Measurements from ENCODE around the gene RUNX1. TPM values are rescaled to one million over a fixed set of nuclear protein-coding genes. Genes with fewer than 3 reads are reported as not detected.

RUNX1 gene
- total and polyA plus RNA-seq, 2 donors (not counting 3 experiments of a cell fraction or from before 2014, with no cell fraction given), result 4.6 to 17.9 TPM

DNA sequence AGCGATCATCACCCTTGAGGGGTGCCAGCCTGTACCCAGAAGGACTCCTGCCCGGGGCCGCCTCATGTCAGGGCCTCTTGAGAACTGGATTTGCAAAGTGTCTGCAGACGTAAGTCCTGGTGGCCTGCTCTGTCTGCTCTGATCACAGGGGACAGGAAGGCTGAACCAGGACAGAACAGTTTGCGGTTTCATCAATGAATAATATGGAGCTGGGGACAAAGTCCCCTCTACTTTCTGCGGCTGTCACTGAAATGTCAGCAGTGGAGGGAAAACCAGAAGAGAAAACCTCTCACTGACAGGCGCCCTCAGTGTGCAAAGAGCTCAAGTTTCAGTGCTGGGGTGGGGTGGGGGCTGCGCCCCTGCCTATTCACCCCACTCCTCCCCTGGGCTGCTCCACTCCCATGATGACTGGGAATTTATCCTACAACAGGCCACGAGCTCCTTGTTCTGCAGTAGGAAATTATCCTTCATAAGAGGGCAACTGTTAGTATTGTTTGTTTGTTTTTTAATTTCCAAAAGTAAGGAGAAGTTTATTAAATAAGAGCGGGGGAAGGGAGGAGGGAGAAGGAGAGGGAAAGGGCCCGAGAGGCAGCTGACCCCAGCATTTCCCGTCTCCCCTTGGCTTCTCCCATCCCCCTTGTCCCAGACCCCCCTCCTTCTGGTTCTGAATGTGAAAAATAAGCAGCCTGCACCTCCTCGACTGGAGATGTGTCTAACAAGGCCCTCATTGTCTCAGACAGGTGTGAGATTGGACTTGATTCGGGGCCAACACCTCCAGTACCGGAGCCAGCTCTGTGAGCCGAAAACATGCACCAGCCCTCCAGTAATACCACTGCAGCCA lies 231.1 kb downstream of the RUNX1 start:
- Histone ChIP-seq H3K9ac (replicated peaks; ENCODE audit: extremely low read depth, insufficient read depth, low read length) (no peak overlapping the region), H3K9me3 (replicated peaks; ENCODE audit: control insufficient read depth, insufficient read depth, low read length) (no peaks in the 10 kb centered on the region)
- CTCF ChIA-PET, result interaction anchor here (0.9 to 1.5 kb wide), 2 partner anchors 17 to 18 kb away, joined by 3 read pairs; no protein-coding TSS in a partner anchor

More for the DNA sequence above, 231.1 kb downstream of the RUNX1 start:
- dilution Hi-C loops (cut with MboI; ENCODE audit: extremely low pct_ligation_motif_present, low sequenced_read_pairs) (no loop called here), intact Hi-C loops (cut with micrococcal nuclease) (no loop called here)
- Histone ChIP-seq H3K36me3 (ENCODE audit: control insufficient read depth in 2 of 2, extremely low read depth in 1 of 2, insufficient read depth in 2 of 2, low read length in 2 of 2) (peaks cover 0 to 8% of the 10 kb centered on the region in 2 experiments), H4K20me1 (replicated peaks; ENCODE audit: control insufficient read depth, extremely low read depth, insufficient read depth, low read length) (no peaks in the 10 kb centered on the region), H3K4me1 (ENCODE audit: control insufficient read depth, extremely low read depth, insufficient read depth, low read length) (no peaks in the 10 kb centered on the region), H3K9me1 (replicated peaks; ENCODE audit: control insufficient read depth, extremely low read depth, insufficient read depth, low read length) (no peaks in the 10 kb centered on the region), H3K27ac (ENCODE audit: insufficient read depth, low read depth, low read length) (no peak overlapping the region), H2AFZ (ENCODE audit: low read depth, low read length) (no peak overlapping the region), H3K4me3 (replicated peaks in 1 of 3; ENCODE audit: insufficient read depth in 1 of 3, low read depth in 1 of 3, low read length in 3 of 3) (no peak overlapping the region), H3K79me2 (ENCODE audit: control insufficient read depth, insufficient read depth, low read length) (peaks cover 11% of the 10 kb centered on the region), H3K4me2 (ENCODE audit: insufficient read depth, low read length) (no peak overlapping the region), H3K27me3 (ENCODE audit: control insufficient read depth in 2 of 2, insufficient read depth in 2 of 2, low read length in 2 of 2) (no peaks in the 10 kb centered on the region)
- TF ChIP-seq MYC (IDR thresholded peaks at IDR 0.05; ENCODE audit: low read depth, low read length) (no peak), FOS (IDR thresholded peaks at IDR 0.05; ENCODE audit: borderline replicate concordance, insufficient read depth, low read length) (no peak), EZH2 (IDR thresholded peaks at IDR 0.05; ENCODE audit: borderline replicate concordance, low read depth, low read length, severe bottlenecking) (no peak), GATA2 (IDR thresholded peaks at IDR 0.05; ENCODE audit: insufficient read depth, insufficient read length, low read depth, low read length) (no peak), POLR2AphosphoS5 (IDR thresholded peaks at IDR 0.05; ENCODE audit: insufficient read depth, low read depth, low read length) (no peak), JUN (IDR thresholded peaks at IDR 0.05; ENCODE audit: borderline replicate concordance, insufficient read depth, insufficient read length, low read depth) (no peak), POLR2A (IDR thresholded peaks at IDR 0.05; ENCODE audit: low read depth, low read length) (no peak), CTCF (IDR thresholded peaks at IDR 0.05; ENCODE audit: extremely low read depth in 1 of 2, insufficient read depth in 1 of 2, low read depth in 1 of 2, low read length in 2 of 2) (no peak)
- TF ChIP-seq, protein P1, sequence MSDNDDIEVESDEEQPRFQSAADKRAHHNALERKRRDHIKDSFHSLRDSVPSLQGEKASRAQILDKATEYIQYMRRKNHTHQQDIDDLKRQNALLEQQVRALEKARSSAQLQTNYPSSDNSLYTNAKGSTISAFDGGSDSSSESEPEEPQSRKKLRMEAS (IDR thresholded peaks at IDR 0.05; ENCODE audit: insufficient read depth, insufficient read length), result no peak
- DNase-seq (ENCODE audit: low read depth, low spot score) (no peak), FAIRE-seq (no peak)
- POLR2A ChIA-PET, result interaction anchor here (0.6 kb wide), 1 partner anchor 1115 kb away, joined by 3 read pairs; no protein-coding TSS in a partner anchor
- BruUV-seq (replicated peaks), result no TSS peak

All from endothelial cell of umbilical vein (primary cell).